Activated T-helper 17 cell treated with anti-CD3 and anti-CD28 coated beads, Interleukin-2, amount 50 U/mL, for 72 hours (primary cell): ENCODE results near the gene RBM23. TPM values are rescaled to one million over a fixed set of nuclear protein-coding genes. Genes with fewer than 3 reads are reported as not detected.
"Not testable (repeated sequence)": the region's sequence is repeated elsewhere in the genome, so short reads cannot be mapped to it uniquely, and the experiment has no call there.

Source experiments
- ATAC-seq: fragments of 150-1000 bp; cut with Tn5 transposase; replicated peaks from 2 replicates; pipeline ENCODE4 v1.10.0; 2021; ENCODE audit warnings: mild to moderate bottlenecking, moderate library complexity
- H3K27ac Mint-ChIP-seq: one replicate; pipeline ENCODE4 v1.8.0; 2022; ENCODE audit warnings: mixed read lengths
- H3K27me3 Mint-ChIP-seq: one replicate; pipeline ENCODE4 v1.8.0; 2022; ENCODE audit warnings: mixed read lengths
- H3K36me3 Mint-ChIP-seq: one replicate; pipeline ENCODE4 v1.8.0; 2022; ENCODE audit warnings: low read depth, mild to moderate bottlenecking, mixed read lengths
- H3K4me1 Mint-ChIP-seq: one replicate; pipeline ENCODE4 v1.8.0; 2022; ENCODE audit warnings: mixed read lengths
- H3K4me3 Mint-ChIP-seq: one replicate; pipeline ENCODE4 v1.8.0; 2022; ENCODE audit warnings: mild to moderate bottlenecking, mixed read lengths
- H3K9me3 Mint-ChIP-seq: one replicate; pipeline ENCODE4 v1.8.0; 2022; ENCODE audit warnings: mixed read lengths
- total RNA-seq, 2 donors: library from RNA; stranded (reverse); gene quantifications; one replicate each; pipeline ENCODE4 v1.2.3, GENCODE V29; 2022

RBM23 gene
- total RNA-seq, 2 donors from 2014 or later: 69.5 to 70.5 TPM

GRCh38 chr14:22872033-22872832 lies 46.7 kb downstream of the RBM23 start:
- peaks cover 50% of the 10 kb centered on the region for H3K36me3 Mint-ChIP-seq
- peaks cover 16% of the 10 kb centered on the region for H3K4me1 Mint-ChIP-seq
- H3K27ac Mint-ChIP-seq: peak overlapping the region; percentile 99
- ATAC-seq: peak; percentile 23
- H3K9me3 Mint-ChIP-seq: no peaks in the 10 kb centered on the region
- H3K4me3 Mint-ChIP-seq: peak overlapping the region; percentile 99
- no peaks in the 10 kb centered on the region for H3K27me3 Mint-ChIP-seq

- peaks cover 20% of the 10 kb centered on the region for H3K4me1 Mint-ChIP-seq
- H3K9me3 Mint-ChIP-seq: no peaks in the 10 kb centered on the region
- H3K27ac Mint-ChIP-seq: peak within 1 kb of the TSS; percentile 99
- H3K27me3 Mint-ChIP-seq: no peaks in the 10 kb centered on the region
- H3K36me3 Mint-ChIP-seq: peaks cover 42% of the 10 kb centered on the region
- peak; percentile 82 for ATAC-seq
- H3K4me3 Mint-ChIP-seq: peak within 1 kb of the TSS; percentile 99
These were observed 47.5 kb downstream of the RBM23 start, which contains the start of gene LRP10 for GRCh38 chr14:22871224-22872032. Gene LRP10 (plus strand): TSS chr14:22871740. CDS start chr14:22872304, 564 bp downstream.

GRCh38 chr14:22870811-22871223 lies 48.1 kb downstream of the RBM23 start:
- H3K27ac Mint-ChIP-seq: peak overlapping the region; percentile 99
- H3K4me3 Mint-ChIP-seq: peak overlapping the region; percentile 99
- peaks cover 36% of the 10 kb centered on the region for H3K36me3 Mint-ChIP-seq
- H3K4me1 Mint-ChIP-seq: peaks cover 18% of the 10 kb centered on the region
- no peaks in the 10 kb centered on the region for H3K9me3 Mint-ChIP-seq
- ATAC-seq: no peak
- H3K27me3 Mint-ChIP-seq: no peaks in the 10 kb centered on the region

- no peaks in the 10 kb centered on the region for H3K27me3 Mint-ChIP-seq
- ATAC-seq: no peak
- no peaks in the 10 kb centered on the region for H3K36me3 Mint-ChIP-seq
- no peak overlapping the region for H3K4me3 Mint-ChIP-seq
- peaks cover 11% of the 10 kb centered on the region for H3K4me1 Mint-ChIP-seq
- H3K9me3 Mint-ChIP-seq: no peaks in the 10 kb centered on the region
- peak overlapping the region; percentile 76 for H3K27ac Mint-ChIP-seq
These were observed 52.1 kb downstream of the RBM23 start for GRCh38 chr14:22866874-22867273.

- H3K36me3 Mint-ChIP-seq: no peaks in the 10 kb centered on the region
- no peaks in the 10 kb centered on the region for H3K27me3 Mint-ChIP-seq
- H3K4me1 Mint-ChIP-seq: peaks cover 8% of the 10 kb centered on the region
- no peak for ATAC-seq
- H3K27ac Mint-ChIP-seq: peak overlapping the region; percentile 76
- no peak overlapping the region for H3K4me3 Mint-ChIP-seq
- H3K9me3 Mint-ChIP-seq: no peaks in the 10 kb centered on the region
These were observed 53.2 kb downstream of the RBM23 start for GRCh38 chr14:22865424-22866405.

- Mint-ChIP-seq H3K4me1 (peaks cover 6% of the 10 kb centered on the region), H3K9me3 (no peaks in the 10 kb centered on the region), H3K27me3 (no peaks in the 10 kb centered on the region), H3K27ac (no peak overlapping the region), H3K4me3 (no peak overlapping the region), H3K36me3 (no peaks in the 10 kb centered on the region)
- ATAC-seq: no peak
These were observed 54.0 kb downstream of the RBM23 start for GRCh38 chr14:22864979-22865378.

GRCh38 chr14:22861651-22862050 lies 57.3 kb downstream of the RBM23 start:
- H3K36me3 Mint-ChIP-seq: no peaks in the 10 kb centered on the region
- H3K9me3 Mint-ChIP-seq: no peaks in the 10 kb centered on the region
- H3K4me3 Mint-ChIP-seq: no peak overlapping the region
- ATAC-seq: no peak
- peaks cover 12% of the 10 kb centered on the region for H3K4me1 Mint-ChIP-seq
- no peak overlapping the region for H3K27ac Mint-ChIP-seq
- H3K27me3 Mint-ChIP-seq: no peaks in the 10 kb centered on the region

- not testable (repeated sequence) for H3K27ac Mint-ChIP-seq, H3K4me3 Mint-ChIP-seq, H3K9me3 Mint-ChIP-seq, ATAC-seq, H3K36me3 Mint-ChIP-seq, H3K27me3 Mint-ChIP-seq
- peaks cover 12% of the 10 kb centered on the region for H3K4me1 Mint-ChIP-seq
These were observed 58.6 kb downstream of the RBM23 start for GRCh38 chr14:22860377-22860776.

GRCh38 chr14:22856428-22856827 lies 62.5 kb downstream of the RBM23 start:
- peaks cover 5% of the 10 kb centered on the region for H3K27me3 Mint-ChIP-seq
- H3K4me3 Mint-ChIP-seq: no peak overlapping the region
- ATAC-seq: no peak
- no peaks in the 10 kb centered on the region for H3K36me3 Mint-ChIP-seq
- H3K4me1 Mint-ChIP-seq: peaks cover 18% of the 10 kb centered on the region
- no peaks in the 10 kb centered on the region for H3K9me3 Mint-ChIP-seq
- no peak overlapping the region for H3K27ac Mint-ChIP-seq

- no peak overlapping the region for H3K4me3 Mint-ChIP-seq
- no peak overlapping the region for H3K27ac Mint-ChIP-seq
- H3K9me3 Mint-ChIP-seq: no peaks in the 10 kb centered on the region
- H3K27me3 Mint-ChIP-seq: peaks cover 5% of the 10 kb centered on the region
- H3K36me3 Mint-ChIP-seq: no peaks in the 10 kb centered on the region
- peaks cover 22% of the 10 kb centered on the region for H3K4me1 Mint-ChIP-seq
- no peak for ATAC-seq
These were observed 63.8 kb downstream of the RBM23 start for GRCh38 chr14:22854963-22855724.

GRCh38 chr14:22854296-22854695 lies 64.7 kb downstream of the RBM23 start:
- H3K27ac Mint-ChIP-seq, H3K4me3 Mint-ChIP-seq, H3K27me3 Mint-ChIP-seq, H3K9me3 Mint-ChIP-seq, H3K36me3 Mint-ChIP-seq, ATAC-seq: not testable (repeated sequence)
- H3K4me1 Mint-ChIP-seq: peaks cover 22% of the 10 kb centered on the region

GRCh38 chr14:22852940-22853767 lies 65.8 kb downstream of the RBM23 start:
- Mint-ChIP-seq H3K36me3 (no peaks in the 10 kb centered on the region), H3K9me3 (no peaks in the 10 kb centered on the region), H3K27me3 (peaks cover 5% of the 10 kb centered on the region), H3K27ac (peak overlapping the region; percentile 82), H3K4me3 (peak overlapping the region; percentile 80), H3K4me1 (peaks cover 15% of the 10 kb centered on the region)
- peak; percentile 70 for ATAC-seq

GRCh38 chr14:22852599-22852939 lies 66.4 kb downstream of the RBM23 start:
- H3K27ac Mint-ChIP-seq: peak overlapping the region; percentile 82
- peaks cover 13% of the 10 kb centered on the region for H3K4me1 Mint-ChIP-seq
- no peaks in the 10 kb centered on the region for H3K9me3 Mint-ChIP-seq
- H3K27me3 Mint-ChIP-seq: peaks cover 5% of the 10 kb centered on the region
- ATAC-seq: no peak
- no peaks in the 10 kb centered on the region for H3K36me3 Mint-ChIP-seq
- H3K4me3 Mint-ChIP-seq: peak overlapping the region; percentile 80
